UCSD-AML1 (cell line): ENCODE measurements around the gene SCEL.
"Not testable (repeated sequence)": the region's sequence is repeated elsewhere in the genome, so short reads cannot be mapped to it uniquely, and the experiment has no call there.

Experiments used
- DNase-seq: peaks from one replicate; lab custom pipeline; 2025; ENCODE audit not compliant: unreplicated experiment; lab: John Stamatoyannopoulos, UW

SCEL gene

GRCh38 chr13:77535448-77535847 lies at the start of gene SCEL:
Gene SCEL, plus strand, starts transcription at chr13:77535706. Its CDS starts 20,170 bp downstream, at chr13:77555876.
- DNase-seq = no peak

- no peak for DNase-seq
These were observed 45.8 kb upstream of the SCEL start for GRCh38 chr13:77489566-77490337.

DNA sequence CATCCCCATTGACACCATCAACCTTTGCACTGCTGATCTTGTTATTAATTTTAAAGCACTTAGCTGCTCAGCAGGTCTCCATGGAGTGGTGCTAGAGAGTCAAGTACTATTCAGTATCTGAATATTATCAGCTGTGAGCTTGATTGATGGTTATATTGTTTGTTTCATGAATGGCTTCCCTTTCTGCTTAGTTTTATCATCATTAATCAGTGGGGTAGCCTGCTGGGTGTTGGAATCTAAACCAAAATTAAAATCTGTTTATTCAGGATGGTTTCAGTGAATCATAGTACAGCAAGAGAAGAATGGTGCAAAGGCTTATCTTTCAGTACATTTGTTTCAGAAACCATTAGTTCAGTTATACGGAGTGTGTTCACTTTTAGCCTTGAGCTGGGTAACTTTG lies 42.5 kb upstream of the SCEL start:
- no peak for DNase-seq

DNA sequence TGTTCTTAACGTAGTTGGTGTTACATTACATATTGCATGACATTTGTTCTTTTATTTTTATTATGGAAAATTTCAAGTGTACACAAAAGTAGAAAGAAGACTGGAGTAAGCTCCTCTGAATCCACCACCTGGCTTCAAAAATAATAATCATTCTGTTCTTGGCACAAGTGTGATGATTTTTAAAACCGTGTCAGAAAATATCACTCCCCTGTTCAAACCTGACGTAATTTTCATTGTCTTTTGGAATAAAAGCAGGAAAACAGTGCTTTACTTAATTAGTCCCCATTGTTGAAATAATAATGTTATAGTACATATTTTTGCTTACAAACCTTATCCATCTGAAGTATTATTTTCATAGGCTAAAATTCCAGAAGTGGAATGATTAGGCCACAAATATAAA lies 41.3 kb upstream of the SCEL start:
- DNase-seq = no peak

GRCh38 chr13:77497350-77497749 lies 38.2 kb upstream of the SCEL start:
- no peak for DNase-seq

- DNase-seq = no peak
These were observed 37.7 kb upstream of the SCEL start for GRCh38 chr13:77497835-77498234.

DNA sequence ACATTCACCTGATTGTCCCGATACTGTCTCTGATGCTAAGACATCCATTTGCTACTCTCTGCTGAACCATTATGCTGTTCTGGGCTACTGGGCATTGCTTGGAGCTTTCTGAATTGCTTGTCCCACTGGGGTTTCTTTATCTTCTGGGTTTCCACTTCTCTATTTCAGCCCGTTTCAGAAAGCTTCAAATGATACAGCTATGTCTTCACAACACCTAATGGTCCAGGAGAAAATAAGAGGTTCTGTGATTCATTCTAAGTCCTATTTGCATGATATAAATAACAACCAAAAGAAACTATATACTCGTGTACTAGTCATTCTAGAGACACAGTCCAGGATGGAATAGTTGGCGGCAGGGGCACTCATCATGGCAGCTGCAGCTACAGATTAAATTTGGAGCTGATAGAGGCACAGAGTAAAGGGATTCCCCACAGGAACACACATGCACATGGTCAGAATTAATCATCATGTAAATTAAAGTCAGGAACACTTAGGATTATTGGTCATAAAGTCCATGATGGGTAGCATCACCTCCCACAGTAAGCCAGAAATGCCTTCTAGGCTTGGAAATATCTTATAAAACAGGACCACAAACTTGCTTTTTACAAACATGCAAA lies 33.3 kb upstream of the SCEL start:
- DNase-seq = no peak

DNA sequence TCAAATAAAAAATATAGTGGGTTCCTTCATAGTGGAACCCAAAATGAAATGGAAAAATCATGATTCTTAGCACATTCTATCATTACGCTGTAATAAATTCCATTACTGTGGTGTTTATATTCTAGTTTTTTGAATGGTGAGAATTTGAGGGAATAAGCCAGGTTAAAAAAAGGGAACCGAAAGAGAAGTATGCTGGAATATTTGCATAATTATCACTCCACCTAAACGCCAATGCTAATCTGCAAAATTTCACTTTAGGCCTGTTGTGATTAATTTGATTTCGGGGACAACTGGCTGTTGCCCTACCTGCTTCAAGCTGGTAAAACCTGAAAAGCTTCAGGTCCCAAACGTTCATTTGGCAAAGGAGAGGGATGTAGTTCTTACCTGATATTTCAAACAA lies 32.1 kb upstream of the SCEL start:
- DNase-seq = no peak

- DNase-seq = no peak
These were observed 28.6 kb upstream of the SCEL start for GRCh38 chr13:77506874-77507273.

- no peak for DNase-seq
These were observed 27.4 kb upstream of the SCEL start for GRCh38 chr13:77507931-77508776.

DNA sequence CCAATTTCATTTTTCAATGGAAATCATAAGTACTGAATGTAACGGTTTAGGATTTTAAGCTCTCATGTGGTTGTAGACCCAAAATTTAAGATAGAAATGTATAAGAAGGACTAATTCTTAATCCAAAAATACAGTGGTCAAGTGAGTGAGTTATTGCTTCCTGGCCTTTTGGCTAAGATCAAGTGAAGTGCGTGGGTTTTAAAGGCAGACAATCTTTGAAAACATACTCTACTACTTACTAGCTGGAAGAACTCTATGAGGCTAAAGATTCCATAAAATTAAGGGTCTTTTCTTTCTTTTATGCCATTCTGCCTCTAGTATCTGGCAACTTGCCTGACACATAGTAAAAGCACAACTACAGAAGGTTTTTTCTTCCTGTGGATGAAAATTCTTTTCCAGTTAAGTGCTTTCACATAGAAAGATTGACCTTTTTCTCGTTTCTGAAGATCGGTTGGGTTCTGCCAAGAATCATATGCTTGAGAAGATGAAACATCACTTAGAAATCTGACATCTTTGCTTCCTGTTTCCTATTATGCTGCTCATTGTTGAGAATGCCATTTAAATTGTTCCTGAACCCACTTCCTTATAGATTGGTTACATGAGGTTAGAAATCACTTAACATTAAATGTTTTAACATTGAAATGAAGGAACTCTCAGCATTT lies 26.4 kb upstream of the SCEL start:
- DNase-seq = no peak

DNA sequence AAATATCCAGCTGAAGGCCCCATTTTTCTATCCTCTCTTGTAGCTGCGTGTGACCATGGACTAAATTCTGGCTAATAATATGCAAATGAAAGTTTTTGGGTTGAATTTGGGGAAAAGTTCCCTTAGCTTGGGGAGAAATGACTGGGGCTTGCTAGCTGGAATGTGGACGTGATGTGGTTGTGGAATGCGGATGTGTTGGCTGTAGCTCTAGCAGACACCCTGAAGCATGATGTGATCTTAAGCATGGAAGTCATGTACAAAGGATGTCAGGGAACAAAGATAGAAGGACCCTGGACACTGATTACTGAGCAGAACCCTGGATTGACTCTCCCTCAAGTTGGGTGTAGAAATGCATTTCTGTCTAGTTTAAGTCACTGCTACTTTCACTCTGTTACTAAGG lies 25.4 kb upstream of the SCEL start:
- DNase-seq = no peak

GRCh38 chr13:77511552-77511951 lies 24.0 kb upstream of the SCEL start:
- no peak for DNase-seq

- DNase-seq = no peak
These were observed 21.7 kb upstream of the SCEL start for GRCh38 chr13:77513719-77514335.

DNA sequence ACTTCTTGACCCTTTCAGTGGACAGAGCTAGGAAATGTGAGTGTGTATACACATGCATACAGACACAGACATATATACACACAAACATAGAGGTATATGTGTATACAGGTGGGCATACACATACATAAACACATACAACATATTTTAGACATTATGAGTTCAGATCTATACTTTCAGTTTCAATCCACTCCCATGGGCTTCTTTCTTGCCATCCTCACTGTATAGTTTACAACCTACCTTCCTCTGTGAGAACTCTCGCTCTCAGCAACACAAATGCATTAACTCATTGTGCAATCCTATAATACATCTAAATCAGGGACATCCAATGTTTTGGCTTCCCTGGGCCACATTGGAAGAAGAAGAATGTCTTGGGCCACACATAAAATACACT lies 21.2 kb upstream of the SCEL start:
- DNase-seq = no peak

DNA sequence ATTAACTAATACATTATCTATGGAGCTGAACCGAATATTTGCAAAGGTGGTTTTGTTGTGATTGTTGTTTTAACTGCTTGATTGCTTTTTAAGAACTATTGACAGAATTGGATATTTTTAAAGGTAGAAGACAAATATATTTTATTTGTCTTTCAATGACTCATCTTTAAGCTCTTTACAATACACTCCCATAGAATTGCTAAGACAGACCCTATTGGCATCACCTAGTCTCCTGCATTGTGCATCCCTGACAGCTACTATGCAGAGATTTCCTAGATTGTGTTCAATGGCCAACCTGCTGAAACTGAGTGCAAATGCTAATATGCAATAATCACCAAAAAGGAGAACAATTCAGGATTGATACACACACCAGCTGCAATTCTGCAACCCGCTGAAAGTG lies 19.7 kb upstream of the SCEL start:
- DNase-seq = no peak

DNA sequence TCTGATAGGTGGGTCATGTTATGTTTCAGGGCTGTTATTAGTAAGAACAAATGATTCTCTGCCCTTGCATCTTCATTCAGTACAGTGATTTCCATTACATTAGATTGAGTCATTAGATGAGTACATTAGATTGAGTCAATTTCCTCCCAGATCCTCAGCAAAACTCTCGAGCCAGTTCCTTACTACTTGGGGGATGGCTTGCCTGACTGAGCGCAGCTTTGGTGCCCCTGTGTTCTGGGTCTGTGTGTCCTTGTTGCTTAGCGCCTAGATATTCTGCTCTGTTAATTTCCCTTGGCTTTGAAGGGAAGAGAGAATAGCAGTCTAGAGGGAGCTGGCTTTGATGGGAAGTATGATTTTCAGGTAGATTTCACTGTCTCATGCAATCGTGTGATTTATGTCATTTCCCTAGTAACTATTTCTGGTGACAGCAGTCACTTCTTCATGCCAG lies 19.1 kb upstream of the SCEL start:
- no peak for DNase-seq

DNA sequence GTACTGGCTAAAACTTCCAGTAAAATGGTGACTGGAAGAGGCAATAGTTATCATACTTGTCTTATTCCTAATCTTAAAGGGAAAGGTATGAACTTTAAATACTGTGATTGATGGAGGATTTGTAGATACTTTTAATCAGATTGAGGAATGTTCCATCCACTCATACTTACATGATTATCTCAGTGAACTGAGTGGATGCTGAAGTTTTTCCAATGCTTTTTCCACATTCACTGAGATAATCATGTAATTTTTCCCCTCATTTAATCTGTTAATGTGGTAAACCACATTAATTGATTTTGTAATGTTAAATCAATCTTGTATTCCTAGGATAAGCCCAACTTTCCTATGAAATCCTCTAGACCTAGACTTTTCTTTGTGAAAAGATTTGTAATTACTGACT lies 17.2 kb upstream of the SCEL start:
- DNase-seq = no peak

DNA sequence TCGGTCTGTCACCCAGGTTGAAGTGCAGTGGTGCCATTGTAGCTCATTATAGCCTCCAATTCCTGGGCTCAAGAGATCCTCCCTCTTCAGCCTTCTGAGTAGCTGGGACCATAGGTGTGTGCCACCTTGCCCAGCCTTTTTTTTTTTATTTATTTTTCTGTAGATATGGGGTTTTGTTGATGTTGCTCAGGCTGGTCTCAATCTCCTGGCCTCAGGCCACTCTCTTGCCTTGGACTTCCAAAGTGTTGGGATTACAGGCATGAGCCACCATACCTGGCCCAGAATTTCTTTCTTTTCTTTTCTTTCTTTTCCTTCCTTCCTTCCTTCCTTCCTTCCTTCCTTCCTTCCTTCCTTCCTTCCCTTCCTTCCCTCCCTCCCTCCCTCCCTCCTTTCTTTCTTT lies 16.1 kb upstream of the SCEL start:
- not testable (repeated sequence) for DNase-seq

DNA sequence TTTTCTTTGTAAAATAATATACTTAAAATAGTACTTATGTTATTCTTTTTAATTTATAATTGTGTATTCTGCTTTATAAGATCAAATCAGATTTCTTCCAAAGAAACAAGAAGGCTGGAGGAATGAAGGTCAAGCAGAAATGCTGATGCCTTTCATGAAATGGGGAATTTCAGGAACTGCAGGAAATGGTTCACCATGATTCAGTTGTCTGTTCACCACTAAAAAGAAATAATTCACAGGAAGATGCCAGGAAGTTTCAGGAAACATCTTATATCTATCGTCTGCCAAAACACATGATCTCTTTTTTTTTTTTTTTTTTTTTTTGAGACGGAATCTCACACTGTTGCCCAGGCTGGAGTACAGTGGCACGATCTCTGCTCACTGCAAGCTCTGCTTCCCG lies 15.7 kb upstream of the SCEL start:
- no peak for DNase-seq

DNA sequence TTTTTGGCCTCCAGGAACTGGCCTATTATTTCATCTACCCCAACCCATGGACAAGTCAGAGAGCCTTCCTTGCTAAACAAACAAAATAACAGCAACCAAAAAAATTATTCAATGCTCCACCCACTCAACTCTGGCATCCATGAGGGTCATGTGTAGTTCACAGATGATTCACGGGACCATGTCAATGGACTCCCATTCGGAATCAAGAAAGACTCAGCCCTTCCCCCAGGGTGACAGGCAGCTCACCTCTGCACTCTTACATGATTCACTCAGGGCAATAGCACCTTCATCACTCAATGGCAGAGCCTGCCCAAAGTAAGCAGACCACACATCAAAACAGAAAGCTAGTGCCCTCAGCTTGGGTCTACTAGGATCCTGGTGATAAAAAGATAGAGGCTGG lies 14.3 kb upstream of the SCEL start:
- no peak for DNase-seq
